Fibroblast of mammary gland (primary cell): ENCODE results near the gene PACRG.

Experiments used
- DNase-seq: peaks from one replicate; pipeline ENCODE4 v3.0.0-alpha.2; 2010; ENCODE audit warnings: low read depth
- H3K4me3 ChIP-seq: 2 replicates; pipeline ENCODE4 v1.5.1; 2011; ENCODE audit warnings: low read depth, mild to moderate bottlenecking, low read length, moderate library complexity; ENCODE audit not compliant: control insufficient read depth
- TF ChIP-seq, protein P1 (sequence below): conservative IDR thresholded peaks from 2 replicates; pipeline ENCODE4 v1.5.1; 2011; ENCODE audit warnings: low read depth, low read length, inconsistent platforms; ENCODE audit not compliant: control insufficient read depth, insufficient read depth

The PACRG gene

DNA sequence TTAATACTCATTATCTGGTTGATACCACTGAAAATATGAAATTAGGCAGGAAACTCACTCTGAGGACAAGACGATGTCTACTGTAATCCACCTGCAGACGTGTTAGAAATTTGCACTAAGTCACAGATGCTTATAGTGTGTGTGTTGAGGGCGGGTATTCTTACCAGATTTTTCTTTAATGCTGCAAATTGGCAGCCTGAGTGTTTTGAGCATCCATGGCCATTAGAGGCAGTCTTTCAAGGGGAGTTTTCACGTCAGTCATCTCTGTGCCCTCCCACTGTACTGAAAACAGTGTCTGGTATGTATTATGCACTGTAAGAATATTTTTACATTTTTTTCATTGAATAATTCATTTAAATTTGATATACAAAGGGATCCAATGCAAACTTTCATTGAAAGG, 420.2 kb downstream of the PACRG start:
- DNase-seq: no peak
- no peak overlapping the region for H3K4me3 ChIP-seq
- TF ChIP-seq, protein P1, sequence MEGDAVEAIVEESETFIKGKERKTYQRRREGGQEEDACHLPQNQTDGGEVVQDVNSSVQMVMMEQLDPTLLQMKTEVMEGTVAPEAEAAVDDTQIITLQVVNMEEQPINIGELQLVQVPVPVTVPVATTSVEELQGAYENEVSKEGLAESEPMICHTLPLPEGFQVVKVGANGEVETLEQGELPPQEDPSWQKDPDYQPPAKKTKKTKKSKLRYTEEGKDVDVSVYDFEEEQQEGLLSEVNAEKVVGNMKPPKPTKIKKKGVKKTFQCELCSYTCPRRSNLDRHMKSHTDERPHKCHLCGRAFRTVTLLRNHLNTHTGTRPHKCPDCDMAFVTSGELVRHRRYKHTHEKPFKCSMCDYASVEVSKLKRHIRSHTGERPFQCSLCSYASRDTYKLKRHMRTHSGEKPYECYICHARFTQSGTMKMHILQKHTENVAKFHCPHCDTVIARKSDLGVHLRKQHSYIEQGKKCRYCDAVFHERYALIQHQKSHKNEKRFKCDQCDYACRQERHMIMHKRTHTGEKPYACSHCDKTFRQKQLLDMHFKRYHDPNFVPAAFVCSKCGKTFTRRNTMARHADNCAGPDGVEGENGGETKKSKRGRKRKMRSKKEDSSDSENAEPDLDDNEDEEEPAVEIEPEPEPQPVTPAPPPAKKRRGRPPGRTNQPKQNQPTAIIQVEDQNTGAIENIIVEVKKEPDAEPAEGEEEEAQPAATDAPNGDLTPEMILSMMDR: no peak

DNA sequence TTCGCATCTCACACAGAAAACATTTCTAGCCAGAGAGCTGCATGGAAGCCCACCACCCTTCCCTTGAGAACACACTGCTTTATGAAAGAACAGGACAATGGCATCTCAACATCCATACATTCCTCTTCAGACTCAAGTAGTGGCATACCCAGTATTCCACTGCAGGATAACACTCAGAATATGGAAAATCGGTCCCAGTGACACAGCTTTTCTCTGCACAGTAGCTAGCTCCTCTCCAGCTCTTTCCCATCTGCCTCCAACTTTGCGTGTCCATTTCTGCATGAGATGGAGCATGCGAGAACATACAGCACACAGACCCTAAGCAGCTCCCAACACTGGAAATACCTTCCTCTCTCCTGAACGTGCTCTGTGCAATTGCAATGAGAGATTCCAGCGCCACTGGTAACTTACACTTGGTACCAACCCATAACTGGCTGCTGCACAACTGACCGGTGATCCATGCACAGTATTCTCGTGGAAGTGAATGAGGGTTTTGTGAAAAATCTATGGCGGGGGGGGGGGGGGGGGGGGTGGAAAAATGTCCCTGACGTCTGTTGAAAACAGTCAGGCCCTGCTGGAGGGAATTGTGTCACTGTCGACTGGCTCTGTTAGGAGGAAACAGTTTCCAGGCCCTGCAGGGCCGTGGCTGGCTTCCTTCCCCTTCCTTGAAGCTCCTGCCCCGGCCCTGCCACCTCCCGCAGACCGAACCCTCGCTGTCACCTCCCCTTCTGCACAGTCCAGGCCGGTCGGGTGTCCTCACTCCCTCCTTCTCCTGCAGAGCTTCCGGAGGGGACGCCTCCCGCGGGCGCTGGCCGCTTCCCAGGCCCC, 420.9 kb downstream of the PACRG start:
- TF ChIP-seq, protein P1: no peak
- DNase-seq: no peak
- no peak overlapping the region for H3K4me3 ChIP-seq

DNA sequence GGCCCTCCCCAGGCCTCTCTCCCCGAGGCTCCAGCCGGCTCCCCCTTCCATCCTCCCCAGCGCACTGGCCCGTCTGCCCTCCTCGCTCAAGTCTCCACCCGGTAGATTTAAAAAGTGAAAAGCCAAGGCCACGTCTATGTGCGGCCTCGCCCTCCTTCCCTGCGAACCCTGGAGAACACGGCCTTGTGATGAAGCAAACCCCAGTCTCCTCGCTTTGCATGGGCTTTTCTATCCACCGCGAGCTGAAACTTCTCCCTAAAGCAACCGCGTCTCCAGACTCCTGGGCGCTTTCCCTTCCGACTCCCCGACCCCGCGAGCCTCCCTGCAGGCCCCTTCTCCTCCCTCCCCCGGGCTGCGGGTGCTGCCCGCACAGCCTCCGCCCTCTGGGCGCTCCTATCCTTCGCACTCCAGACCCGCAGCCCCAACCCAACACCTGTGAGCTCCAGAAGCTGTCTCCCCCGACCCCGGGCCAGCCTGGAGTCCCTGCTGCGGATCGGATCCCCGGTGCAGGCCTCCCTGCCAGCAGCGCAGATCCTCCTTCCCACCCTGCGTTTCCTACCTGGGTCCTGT, 421.6 kb downstream of the PACRG start:
- no peak for DNase-seq
- H3K4me3 ChIP-seq: no peak overlapping the region
- TF ChIP-seq, protein P1: no peak

DNA sequence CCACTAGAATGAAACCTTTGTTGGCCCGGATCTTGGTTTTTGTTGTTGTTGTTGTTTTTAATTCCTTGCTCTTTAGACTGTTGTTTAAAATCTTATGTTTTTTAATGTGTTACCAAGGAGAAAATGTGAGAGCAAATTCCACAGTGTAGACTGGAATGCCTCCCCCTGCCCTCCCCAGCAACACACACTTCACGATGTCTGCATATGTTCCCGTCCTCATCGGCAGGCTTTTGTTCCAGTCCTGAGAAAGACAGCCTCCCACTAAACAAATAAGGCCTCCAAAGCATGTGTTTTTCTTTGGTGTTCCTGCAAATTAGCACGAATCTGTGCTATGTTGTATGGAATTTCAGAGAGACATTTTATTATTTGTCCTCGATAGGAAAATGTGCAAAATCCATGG, 423.4 kb downstream of the PACRG start:
- H3K4me3 ChIP-seq: no peak overlapping the region
- TF ChIP-seq, protein P1: no peak
- DNase-seq: no peak

DNA sequence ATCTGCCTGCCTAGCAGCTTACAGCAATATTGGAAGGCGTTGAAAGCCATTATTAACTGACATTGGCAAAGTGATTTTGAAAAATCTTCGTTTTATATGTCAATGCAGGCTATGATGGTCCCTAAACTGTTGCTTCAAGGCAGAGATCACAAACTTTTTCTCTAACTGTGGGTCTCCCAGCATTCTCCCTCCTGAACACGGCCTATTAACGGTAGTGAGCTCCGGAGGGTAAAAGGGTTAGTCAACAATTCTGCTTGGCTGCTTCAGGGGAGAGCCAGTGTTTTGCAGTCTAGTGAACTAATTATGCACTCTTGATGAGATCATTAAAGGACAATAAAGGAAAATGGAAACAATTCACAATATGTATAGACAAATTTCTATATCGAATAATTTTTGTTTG, 424.9 kb downstream of the PACRG start:
- no peak for DNase-seq
- TF ChIP-seq, protein P1: no peak

DNA sequence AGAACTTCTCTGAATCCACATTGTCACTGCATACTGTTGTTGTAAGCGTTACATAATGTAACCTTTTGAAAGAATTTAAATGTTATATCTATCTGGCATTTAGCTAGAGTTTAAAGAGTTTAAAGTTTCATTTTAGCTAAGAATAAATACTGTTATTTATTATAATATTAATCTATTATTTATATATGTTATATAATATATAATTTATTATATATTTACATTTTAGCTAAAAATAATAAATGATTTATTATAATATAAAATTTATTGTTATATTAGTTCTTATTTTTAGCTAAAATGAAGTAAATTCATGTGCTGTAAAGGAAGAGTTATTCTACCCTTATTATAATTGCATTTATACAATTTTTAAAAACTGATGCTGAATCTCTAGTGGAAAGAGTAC, 431.3 kb downstream of the PACRG start:
- no peak overlapping the region for H3K4me3 ChIP-seq
- TF ChIP-seq, protein P1: no peak
- no peak for DNase-seq

More for the DNA sequence above, 424.9 kb downstream of the PACRG start:
- H3K4me3 ChIP-seq: no peak overlapping the region
